ENCODE results near the gene MATK.

DNA sequence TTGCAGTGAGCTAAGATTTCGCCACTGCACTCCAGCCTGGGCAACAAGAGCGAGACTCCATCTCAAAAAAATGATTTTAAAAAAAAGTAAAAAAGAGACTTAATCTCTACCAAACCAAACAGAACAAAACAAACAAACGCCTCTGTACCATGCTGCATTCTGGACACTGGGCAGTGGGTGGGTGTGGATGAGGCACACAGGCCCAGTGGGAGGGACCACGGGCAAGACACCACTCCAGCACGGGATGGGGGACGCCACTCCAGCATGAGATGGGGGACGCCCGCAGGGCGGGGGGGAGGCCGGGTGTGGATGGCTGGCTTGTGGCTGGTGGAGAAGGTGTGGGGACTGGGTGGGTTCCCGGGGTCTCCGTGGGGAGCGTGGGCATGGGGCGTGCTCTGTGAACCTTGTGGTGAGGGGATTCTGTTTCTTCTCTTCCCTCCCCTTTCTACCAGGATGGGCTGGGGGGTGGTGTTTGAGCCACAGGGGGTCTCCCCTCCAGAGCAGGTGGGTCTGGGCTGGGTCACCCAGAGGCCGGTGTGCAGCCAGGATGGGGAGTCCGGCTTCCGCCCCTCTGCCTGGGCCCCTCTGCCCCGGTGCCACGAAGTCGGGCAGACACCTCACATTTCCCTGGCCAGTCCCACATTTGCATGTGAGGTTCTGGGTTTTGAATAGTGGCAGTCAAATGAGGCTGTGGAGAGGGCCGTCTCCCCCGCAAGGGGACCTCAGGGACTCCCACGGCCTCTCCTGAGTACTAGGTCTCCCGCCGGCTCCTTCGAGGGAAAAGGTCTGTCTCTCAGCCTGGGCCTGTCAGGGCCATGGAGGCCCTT is 23.9 kb upstream of the MATK start:
- TF ChIP-seq POLR2A (IDR thresholded peaks at IDR 0.05; ENCODE audit: low read depth, low read length) (no peak), POLR2AphosphoS5 (IDR thresholded peaks at IDR 0.05; ENCODE audit: low read depth, low read length) (no peak), TAF1 (IDR thresholded peaks at IDR 0.05; ENCODE audit: borderline replicate concordance, low read depth, low read length) (no peak)

Data from GM12892 (cell line).